Measurements from ENCODE around the gene SLC25A11. TPM values are rescaled to one million over a fixed set of nuclear protein-coding genes. Genes with fewer than 3 reads are reported as not detected.

The SLC25A11 gene
- polyA plus RNA-seq, 6 donors from 2014 or later = 61.0 to 89.1 (median 71.4) TPM

GRCh38 chr17:4899341-4900230 is 40.3 kb downstream of the SLC25A11 start, which contains the start of gene C17orf107:
C17orf107 (plus strand) TSS chr17:4899536; CDS start chr17:4899763, 227 bp downstream.
- Mint-ChIP-seq H3K36me3 (peaks cover 0 to 21% of the 10 kb centered on the region in 2 donors), H3K27me3 (peaks cover 0 to 18% (median 15%) of the 10 kb centered on the region in 3 donors), H3K4me1 (peaks cover 30 to 46% (median 38%) of the 10 kb centered on the region in 3 donors), H3K4me3 (peak within 1 kb of the TSS; percentile 77 to 95 (median 94)), H3K9me3 (no peaks in the 10 kb centered on the region), H3K27ac (peak within 1 kb of the TSS; percentile 97 to 99 (median 98))
- DNase-seq = peak; percentile 97
- peak; percentile 63 to 75 for ATAC-seq (ENCODE audit: low read depth in 2 of 2)

- no peaks in the 10 kb centered on the region for H3K9me3 Mint-ChIP-seq
- peaks cover 0 to 18% (median 15%) of the 10 kb centered on the region in 3 donors for H3K27me3 Mint-ChIP-seq
- H3K27ac Mint-ChIP-seq = peak overlapping the region in 4 of 6 donors; percentile 60 to 98 (median 95)
- H3K36me3 Mint-ChIP-seq = peaks cover 0 to 21% of the 10 kb centered on the region in 2 donors
- H3K4me3 Mint-ChIP-seq = peak overlapping the region; percentile 77 to 95 (median 87)
- DNase-seq (no peak), ATAC-seq (ENCODE audit: low read depth in 2 of 2) (no peak)
- peaks cover 30 to 46% (median 38%) of the 10 kb centered on the region in 3 donors for H3K4me1 Mint-ChIP-seq
Observed at GRCh38 chr17:4898927-4899326, 40.9 kb downstream of the SLC25A11 start.

GRCh38 chr17:4898351-4898750 is 41.5 kb downstream of the SLC25A11 start:
- Mint-ChIP-seq H3K4me1 (peaks cover 25 to 41% (median 35%) of the 10 kb centered on the region in 3 donors), H3K36me3 (peaks cover 0 to 21% of the 10 kb centered on the region in 2 donors), H3K27ac (peak overlapping the region; percentile 56 to 93 (median 74)), H3K4me3 (peak overlapping the region; percentile 77 to 92 (median 80)), H3K9me3 (peaks cover 0 to 2% (median 0%) of the 10 kb centered on the region in 7 donors), H3K27me3 (peaks cover 0 to 18% (median 10%) of the 10 kb centered on the region in 3 donors)
- ATAC-seq (ENCODE audit: low read depth in 2 of 2) (no peak), DNase-seq (no peak)

GRCh38 chr17:4897785-4898184 is 42.1 kb downstream of the SLC25A11 start:
- Mint-ChIP-seq H3K27ac (peak overlapping the region in 3 of 6 donors; percentile 24 to 79 (median 56)), H3K4me3 (peak overlapping the region in 3 of 8 donors; percentile 77 to 88 (median 79)), H3K27me3 (peaks cover 0 to 18% (median 8%) of the 10 kb centered on the region in 3 donors)

GRCh38 chr17:4897198-4897687 is 42.6 kb downstream of the SLC25A11 start:
- ATAC-seq (ENCODE audit: low read depth in 2 of 2) (no peak), DNase-seq (no peak)
- no peak overlapping the region for H3K27ac Mint-ChIP-seq
- H3K27me3 Mint-ChIP-seq = peaks cover 0 to 18% (median 5%) of the 10 kb centered on the region in 3 donors
- peaks cover 0 to 2% (median 0%) of the 10 kb centered on the region in 7 donors for H3K9me3 Mint-ChIP-seq
- H3K36me3 Mint-ChIP-seq = peaks cover 0 to 21% of the 10 kb centered on the region in 2 donors
- H3K4me3 Mint-ChIP-seq = no peak overlapping the region
- H3K4me1 Mint-ChIP-seq = peaks cover 14 to 31% (median 23%) of the 10 kb centered on the region in 3 donors

More at GRCh38 chr17:4897785-4898184, 42.1 kb downstream of the SLC25A11 start:
- Mint-ChIP-seq H3K9me3 (peaks cover 0 to 2% (median 0%) of the 10 kb centered on the region in 7 donors), H3K4me1 (peaks cover 20 to 35% (median 29%) of the 10 kb centered on the region in 3 donors), H3K36me3 (peaks cover 0 to 21% of the 10 kb centered on the region in 2 donors)
- ATAC-seq (ENCODE audit: low read depth in 2 of 2) (no peak), DNase-seq (no peak)

- no peak for ATAC-seq (ENCODE audit: low read depth in 2 of 2)
- Mint-ChIP-seq H3K36me3 (peaks cover 0 to 21% of the 10 kb centered on the region in 2 donors), H3K4me3 (no peak overlapping the region), H3K4me1 (peaks cover 14 to 31% (median 18%) of the 10 kb centered on the region in 3 donors), H3K27me3 (peaks cover 0 to 18% (median 5%) of the 10 kb centered on the region in 3 donors), H3K27ac (peak overlapping the region in 1 of 6 donors; percentile 43), H3K9me3 (peaks cover 0 to 2% (median 0%) of the 10 kb centered on the region in 7 donors)
- DNase-seq = no peak
Observed at GRCh38 chr17:4896332-4897197, 43.3 kb downstream of the SLC25A11 start.

- H3K9me3 Mint-ChIP-seq = peaks cover 0 to 2% (median 0%) of the 10 kb centered on the region in 7 donors
- ATAC-seq (ENCODE audit: low read depth in 2 of 2) (no peak), DNase-seq (no peak)
- H3K4me3 Mint-ChIP-seq = peak overlapping the region in 1 of 8 donors; percentile 21
- H3K27ac Mint-ChIP-seq = peak overlapping the region in 1 of 6 donors; percentile 43
- H3K36me3 Mint-ChIP-seq = peaks cover 0 to 23% of the 10 kb centered on the region in 2 donors
- H3K4me1 Mint-ChIP-seq = peaks cover 11 to 23% (median 17%) of the 10 kb centered on the region in 3 donors
- H3K27me3 Mint-ChIP-seq = peaks cover 0 to 14% (median 5%) of the 10 kb centered on the region in 3 donors
Observed at GRCh38 chr17:4895657-4896331, 44.1 kb downstream of the SLC25A11 start.

GRCh38 chr17:4895121-4895520 is 44.7 kb downstream of the SLC25A11 start:
- H3K36me3 Mint-ChIP-seq = peaks cover 0 to 29% of the 10 kb centered on the region in 2 donors
- peaks cover 0 to 2% (median 0%) of the 10 kb centered on the region in 7 donors for H3K9me3 Mint-ChIP-seq
- peak overlapping the region in 4 of 8 donors; percentile 21 to 60 (median 36) for H3K4me3 Mint-ChIP-seq
- DNase-seq = no peak
- no peak overlapping the region for H3K27ac Mint-ChIP-seq
- ATAC-seq (ENCODE audit: low read depth in 2 of 2) = no peak
- H3K4me1 Mint-ChIP-seq = peaks cover 7 to 18% (median 15%) of the 10 kb centered on the region in 3 donors
- peaks cover 0 to 12% (median 5%) of the 10 kb centered on the region in 3 donors for H3K27me3 Mint-ChIP-seq

- Mint-ChIP-seq H3K4me1 (peaks cover 4 to 11% (median 9%) of the 10 kb centered on the region in 3 donors), H3K36me3 (peaks cover 4 to 35% of the 10 kb centered on the region in 2 donors), H3K9me3 (peaks cover 0 to 2% (median 0%) of the 10 kb centered on the region in 7 donors), H3K4me3 (no peak overlapping the region), H3K27ac (no peak overlapping the region), H3K27me3 (peaks cover 0 to 6% (median 4%) of the 10 kb centered on the region in 3 donors)
- DNase-seq (no peak), ATAC-seq (ENCODE audit: low read depth in 2 of 2) (no peak)
Observed at GRCh38 chr17:4893721-4894560, 45.9 kb downstream of the SLC25A11 start.

- Mint-ChIP-seq H3K9me3 (peaks cover 0 to 2% (median 0%) of the 10 kb centered on the region in 7 donors), H3K27ac (peak overlapping the region in 1 of 6 donors; percentile 47), H3K27me3 (peaks cover 0 to 5% (median 3%) of the 10 kb centered on the region in 3 donors), H3K36me3 (peaks cover 5 to 37% of the 10 kb centered on the region in 2 donors), H3K4me1 (peaks cover 4 to 8% (median 6%) of the 10 kb centered on the region in 3 donors), H3K4me3 (no peak overlapping the region)
- ATAC-seq (ENCODE audit: low read depth in 2 of 2) (no peak), DNase-seq (no peak)
Observed at GRCh38 chr17:4893272-4893671, 46.6 kb downstream of the SLC25A11 start.

GRCh38 chr17:4892499-4893221 is 47.2 kb downstream of the SLC25A11 start:
- peaks cover 0 to 5% (median 0%) of the 10 kb centered on the region in 3 donors for H3K27me3 Mint-ChIP-seq
- no peak for DNase-seq
- H3K27ac Mint-ChIP-seq = peak overlapping the region in 1 of 6 donors; percentile 47
- H3K36me3 Mint-ChIP-seq = peaks cover 5 to 37% of the 10 kb centered on the region in 2 donors
- ATAC-seq (ENCODE audit: low read depth in 2 of 2) = no peak
- H3K4me3 Mint-ChIP-seq = no peak overlapping the region
- peaks cover 0 to 2% (median 0%) of the 10 kb centered on the region in 7 donors for H3K9me3 Mint-ChIP-seq
- H3K4me1 Mint-ChIP-seq = peaks cover 0 to 6% (median 4%) of the 10 kb centered on the region in 3 donors

Data from naive B cell (primary cell).